SKM-1 treated with dmso at 0.1 percent for 144 hours (cell line): ENCODE data around the gene PGA3.
A peak's percentile ranks its signal among the peaks of the same experiment; 100 is the strongest.
"Not testable (repeated sequence)": the region's sequence is repeated elsewhere in the genome, so short reads cannot be mapped to it uniquely, and the experiment has no call there.

Experiments used
- DNase-seq: peaks from one replicate; lab custom pipeline; 2025; ENCODE audit not compliant: unreplicated experiment; lab: John Stamatoyannopoulos, UW

Gene PGA3

GRCh38 chr11:61202950-61203746 is at the start of gene PGA3:
TSS of gene PGA3 (plus strand) at chr11:61203515. CDS start at chr11:61203565, 50 bp downstream.
- DNase-seq: not testable (repeated sequence)

GRCh38 chr11:61153593-61154095 is 49.7 kb upstream of the PGA3 start:
- DNase-seq: no peak

GRCh38 chr11:61154528-61154927 is 48.8 kb upstream of the PGA3 start:
- DNase-seq: no peak

- DNase-seq: no peak
Observed at GRCh38 chr11:61155312-61155711, 48.0 kb upstream of the PGA3 start.

- no peak for DNase-seq
Observed at GRCh38 chr11:61155741-61156140, 47.6 kb upstream of the PGA3 start.

- DNase-seq: no peak
Observed at GRCh38 chr11:61157743-61158142, 45.6 kb upstream of the PGA3 start.

GRCh38 chr11:61158691-61159381 is 44.5 kb upstream of the PGA3 start:
- no peak for DNase-seq

- DNase-seq: no peak
Observed at GRCh38 chr11:61160487-61161189, 42.7 kb upstream of the PGA3 start.

- DNase-seq: peak; percentile 84
Observed at GRCh38 chr11:61161190-61162091, 41.9 kb upstream of the PGA3 start, which contains the start of gene VPS37C. TSS of gene VPS37C (minus strand) at chr11:61161426. CDS start at chr11:61138829, 22,597 bp downstream.

- DNase-seq: no peak
Observed at GRCh38 chr11:61162092-61162941, 41.0 kb upstream of the PGA3 start.

- DNase-seq: no peak
Observed at GRCh38 chr11:61163021-61163420, 40.3 kb upstream of the PGA3 start.

- peak; percentile 55 for DNase-seq
Observed at GRCh38 chr11:61163714-61164605, 39.4 kb upstream of the PGA3 start.

GRCh38 chr11:61164606-61165424 is 38.5 kb upstream of the PGA3 start:
- peak; percentile 55 for DNase-seq

GRCh38 chr11:61165785-61166184 is 37.5 kb upstream of the PGA3 start:
- DNase-seq: not testable (repeated sequence)

GRCh38 chr11:61166331-61166730 is 37.0 kb upstream of the PGA3 start:
- DNase-seq: not testable (repeated sequence)

GRCh38 chr11:61168042-61168688 is 35.1 kb upstream of the PGA3 start:
- no peak for DNase-seq

GRCh38 chr11:61168800-61169199 is 34.5 kb upstream of the PGA3 start:
- peak; percentile 63 for DNase-seq
